HEK293T (cell line): ENCODE data around the gene PON3.

Experiments used
- ARNT ChIP-seq: fragments of 450-650 bp; IDR thresholded peaks from 2 replicates; pipeline ENCODE4 v1.6.1; 2017; ENCODE audit warnings: mild to moderate bottlenecking
- BHLHE40 ChIP-seq: fragments of 450-650 bp; IDR thresholded peaks from 2 replicates; pipeline ENCODE4 v1.6.1; 2016; ENCODE audit warnings: mild to moderate bottlenecking, moderate library complexity, borderline replicate concordance
- CTBP1 ChIP-seq: fragments of 450-650 bp; IDR thresholded peaks from 2 replicates; pipeline ENCODE4 v1.6.1; 2016; ENCODE audit warnings: borderline replicate concordance
- ELF4 ChIP-seq: fragments of 450-650 bp; IDR thresholded peaks from 2 replicates; pipeline ENCODE4 v1.6.1; 2017; ENCODE audit warnings: antibody characterized with exemption
- FOXK2 ChIP-seq: fragments of 450-650 bp; IDR thresholded peaks from 2 replicates; pipeline ENCODE4 v1.6.1; 2016; ENCODE audit warnings: mild to moderate bottlenecking
- FOXM1 ChIP-seq: fragments of 450-650 bp; IDR thresholded peaks from 2 replicates; pipeline ENCODE4 v1.6.1; 2017; ENCODE audit warnings: mild to moderate bottlenecking, borderline replicate concordance
- HDGF ChIP-seq: fragments of 450-650 bp; IDR thresholded peaks from 2 replicates; pipeline ENCODE4 v1.6.1; 2017; ENCODE audit warnings: antibody characterized with exemption, borderline replicate concordance
- L3MBTL2 ChIP-seq: fragments of 450-650 bp; conservative IDR thresholded peaks from 2 replicates; pipeline ENCODE4 v1.6.1; 2016; ENCODE audit warnings: mild to moderate bottlenecking
- LEF1 ChIP-seq: fragments of 450-650 bp; IDR thresholded peaks from 2 replicates; pipeline ENCODE4 v1.6.1; 2017; ENCODE audit warnings: mild to moderate bottlenecking, borderline replicate concordance
- NFRKB ChIP-seq: fragments of 450-650 bp; IDR thresholded peaks from 2 replicates; pipeline ENCODE4 v1.6.1; 2016; ENCODE audit warnings: mild to moderate bottlenecking, moderate library complexity
- PKNOX1 ChIP-seq: fragments of 450-650 bp; IDR thresholded peaks from 2 replicates; pipeline ENCODE4 v1.6.1; 2016
- SP1 ChIP-seq: fragments of 450-650 bp; IDR thresholded peaks from 2 replicates; pipeline ENCODE4 v1.6.1; 2017
- SUZ12 ChIP-seq: fragments of 450-650 bp; IDR thresholded peaks from 2 replicates; pipeline ENCODE4 v1.6.1; 2016; ENCODE audit warnings: mild to moderate bottlenecking
- TARDBP ChIP-seq: fragments of 450-650 bp; IDR thresholded peaks from 2 replicates; pipeline ENCODE4 v1.6.1; 2016

- TF ChIP-seq FOXM1, result no peak
- TF ChIP-seq SP1, result no peak
- TF ChIP-seq CTBP1, result no peak
- no peak for TF ChIP-seq L3MBTL2
- TF ChIP-seq HDGF, result no peak
- no peak for TF ChIP-seq PKNOX1
- no peak for TF ChIP-seq LEF1
- TF ChIP-seq ARNT, result no peak
- TF ChIP-seq SUZ12, result no peak
- TF ChIP-seq NFRKB, result no peak
- TF ChIP-seq FOXK2, result no peak
- no peak for TF ChIP-seq TARDBP
- no peak for TF ChIP-seq ELF4
- no peak for TF ChIP-seq BHLHE40
Observed at GRCh38 chr7:95342642-95343307, 53.4 kb downstream of the PON3 start.
